HEK293 (cell line): ENCODE results near the gene LARP1.
"Not testable (repeated sequence)": the region's sequence is repeated elsewhere in the genome, so short reads cannot be mapped to it uniquely, and the experiment has no call there.

Experiments
- CTCF ChIP-seq: fragments of 450-650 bp; formaldehyde crosslinking; IDR thresholded peaks from 2 replicates; pipeline ENCODE4 v1.5.1; 2016; ENCODE audit warnings: missing biosample characterization, missing genetic modification characterization
- OVOL3 ChIP-seq: fragments of 450-650 bp; formaldehyde crosslinking; IDR thresholded peaks from 2 replicates; pipeline ENCODE4 v1.5.1; 2016; ENCODE audit warnings: missing biosample characterization, missing genetic modification characterization
- ZEB2 ChIP-seq: fragments of 450-650 bp; formaldehyde crosslinking; IDR thresholded peaks from 2 replicates; pipeline ENCODE4 v1.5.1; 2016; ENCODE audit warnings: missing biosample characterization, missing genetic modification characterization
- ZNF792 ChIP-seq: fragments of 450-650 bp; formaldehyde crosslinking; IDR thresholded peaks from 2 replicates; pipeline ENCODE4 v1.5.1; 2016; ENCODE audit warnings: missing biosample characterization, missing genetic modification characterization

- TF ChIP-seq CTCF (tag by site-specific recombination); ZEB2 (tag by site-specific recombination); OVOL3; ZNF792 (tag by site-specific recombination): not testable (repeated sequence)
Measured at GRCh38 chr5:154735362-154735761, 19.8 kb upstream of the LARP1 start.
